HepG2 (cell line): Measurements from ENCODE around the gene RGSL1. TPM values are rescaled to one million over a fixed set of nuclear protein-coding genes. Genes with fewer than 3 reads are reported as not detected.

ENCODE experiments used
- ATAC-seq: fragments of 200-7000 bp; cut with Tn5 transposase; 3 replicates; pipeline ENCODE4 v1.9.1; 2020; ENCODE audit warnings: mild to moderate bottlenecking, moderate library complexity
- BruUV-seq: library from RNA; stranded (reverse); fragments of 400-500 nt; replicated peaks from 2 replicates; lab custom pipeline; 2021; lab: Mats Ljungman, UMichigan
- CTCF ChIA-PET: fragments of 300-600 bp; formaldehyde crosslinking; extraction: SDS; loops from one replicate; lab custom pipeline; 2021; ENCODE audit warnings: low total read pairs, inconsistent platforms, low intra/inter-chr PET ratio; lab: Yijun Ruan, JAX
- POLR2A ChIA-PET: fragments of 350-600 bp; sonication (Branson Sonifier 250); formaldehyde crosslinking; loops from one replicate; lab custom pipeline; 2020; ENCODE audit warnings: antibody characterized with exemption, inconsistent platforms; lab: Yijun Ruan, JAX
- DNase-seq: peaks from one replicate; pipeline ENCODE4 v3.0.0-alpha.2; 2015; ENCODE audit warnings: low spot score
- FAIRE-seq: peaks from 3 replicates; lab custom pipeline; 2011; peaks lifted over from hg19 to GRCh38; lab: Jason Lieb, UNC
- H2AFZ ChIP-seq: one replicate; pipeline ENCODE4 v1.6.1; 2011; ENCODE audit warnings: low read length, inconsistent platforms
- H3K27ac ChIP-seq: fragments of 300-600 bp; 3 replicates; pipeline ENCODE4 v1.8.0; 2011; ENCODE audit warnings: mixed run types, mild to moderate bottlenecking, mixed read lengths, low read length, inconsistent platforms; ENCODE audit not compliant: insufficient read depth; ENCODE audit errors: extremely low read length
- H3K27me3 ChIP-seq, 2 experiments: fragments of 200-600 bp in 1 of 2; 2 replicates in 1 of 2; 3 replicates in 1 of 2; pipeline versions ENCODE4 v1.6.0 to v1.8.0; 2011; ENCODE audit warnings: low read length in 2 of 2, mild to moderate bottlenecking in 2 of 2, moderate library complexity in 2 of 2, inconsistent platforms in 1 of 2; ENCODE audit not compliant: insufficient read depth in 2 of 2, control insufficient read depth in 1 of 2
- H3K36me3 ChIP-seq, 2 experiments: fragments of 200-600 bp in 1 of 2; replicated peaks in 1 of 2; 2 replicates in 1 of 2; 3 replicates in 1 of 2; pipeline versions ENCODE4 v1.5.1 to v1.8.0; 2011; ENCODE audit warnings: low read length in 2 of 2, inconsistent platforms in 1 of 2; ENCODE audit not compliant: insufficient read depth in 2 of 2, control insufficient read depth in 1 of 2
- H3K4me1 ChIP-seq: 2 replicates; pipeline ENCODE4 v1.5.1; 2012; ENCODE audit warnings: low read length, inconsistent platforms; ENCODE audit not compliant: insufficient read depth
- H3K4me2 ChIP-seq: 2 replicates; pipeline ENCODE4 v1.6.0; 2011; ENCODE audit warnings: low read depth, low read length, inconsistent platforms
- H3K4me3 ChIP-seq, 3 experiments: fragments of 200-600 bp in 1 of 3; sonication (generic), shearing (Covaris generic) in 1 of 3; replicated peaks in 1 of 3; 2 replicates each; pipeline ENCODE4 v1.5.1; 2011 to 2016; ENCODE audit warnings: low read length in 3 of 3, inconsistent platforms in 2 of 3, low read depth in 2 of 3, mild to moderate bottlenecking in 2 of 3, control low read depth in 1 of 3, mixed read lengths in 1 of 3; ENCODE audit not compliant: insufficient read depth in 1 of 3
- H3K79me2 ChIP-seq: one replicate; pipeline ENCODE4 v1.6.1; 2011; ENCODE audit warnings: low read length, inconsistent platforms; ENCODE audit not compliant: insufficient read depth
- H3K9ac ChIP-seq: 2 replicates; pipeline ENCODE4 v1.6.0; 2011; ENCODE audit warnings: mild to moderate bottlenecking, low read depth, low read length, inconsistent platforms; ENCODE audit not compliant: insufficient read depth
- H3K9me3 ChIP-seq: 2 replicates; pipeline ENCODE4 v1.5.1; 2012; ENCODE audit warnings: mild to moderate bottlenecking, low read length
- H4K20me1 ChIP-seq: 2 replicates; pipeline ENCODE4 v1.6.0; 2011; ENCODE audit warnings: inconsistent platforms, mild to moderate bottlenecking, low read length, moderate library complexity; ENCODE audit not compliant: insufficient read depth
- AHDC1 ChIP-seq: sonication (generic); formaldehyde crosslinking; IDR thresholded peaks from 2 replicates; pipeline ENCODE4 v1.5.1; 2020; ENCODE audit warnings: mild to moderate bottlenecking, missing genetic modification reagents, borderline replicate concordance
- CBX1 ChIP-seq: IDR thresholded peaks from one replicate; pipeline ENCODE4 v1.6.1; 2016; ENCODE audit warnings: antibody characterized with exemption, low read depth
- FOSL1 ChIP-seq: sonication (generic); formaldehyde crosslinking; IDR thresholded peaks from 2 replicates; pipeline ENCODE4 v1.9.0; 2021; ENCODE audit warnings: missing genetic modification reagents, borderline replicate concordance
- GLI4 ChIP-seq: sonication (generic); formaldehyde crosslinking; IDR thresholded peaks from 2 replicates; pipeline ENCODE4 v1.5.1; 2020; ENCODE audit warnings: missing genetic modification reagents, mild to moderate bottlenecking, moderate library complexity, borderline replicate concordance
- HOXA7 ChIP-seq: sonication (generic); formaldehyde crosslinking; IDR thresholded peaks from 2 replicates; pipeline ENCODE4 v1.8.1; 2022; ENCODE audit warnings: mild to moderate bottlenecking, missing genetic modification reagents, moderate library complexity
- KLF13 ChIP-seq: sonication (generic); formaldehyde crosslinking; IDR thresholded peaks from 2 replicates; pipeline ENCODE4 v1.4.0; 2020; ENCODE audit warnings: mild to moderate bottlenecking, missing genetic modification reagents
- ONECUT2 ChIP-seq: sonication (generic); formaldehyde crosslinking; IDR thresholded peaks from 2 replicates; pipeline ENCODE4 v1.4.0; 2020; ENCODE audit warnings: missing genetic modification reagents
- RFX3 ChIP-seq: IDR thresholded peaks from 2 replicates; pipeline ENCODE4 v1.6.1; 2016; ENCODE audit warnings: missing biosample characterization, missing genetic modification reagents
- SMAD9 ChIP-seq: sonication (generic); formaldehyde crosslinking; IDR thresholded peaks from 2 replicates; pipeline ENCODE4 v1.5.1; 2020; ENCODE audit warnings: mild to moderate bottlenecking, missing genetic modification reagents
- ZFYVE20 ChIP-seq: sonication (generic); formaldehyde crosslinking; IDR thresholded peaks from 2 replicates; pipeline ENCODE4 v1.8.0; 2023; ENCODE audit warnings: low read depth, mild to moderate bottlenecking, moderate library complexity, missing genetic modification reagents, borderline replicate concordance
- ZNF33A ChIP-seq: sonication (generic); formaldehyde crosslinking; IDR thresholded peaks from 2 replicates; pipeline ENCODE4 v1.5.1; 2020; ENCODE audit warnings: missing genetic modification reagents, mild to moderate bottlenecking, moderate library complexity, borderline replicate concordance
- ZNF580 ChIP-seq: IDR thresholded peaks from 2 replicates; pipeline ENCODE4 v1.6.1; 2016; ENCODE audit warnings: low read depth, borderline replicate concordance
- ZNF7 ChIP-seq: IDR thresholded peaks from 2 replicates; pipeline ENCODE4 v1.6.1; 2016; ENCODE audit warnings: missing biosample characterization, missing genetic modification reagents
- ZNF841 ChIP-seq: sonication (generic); formaldehyde crosslinking; IDR thresholded peaks from 2 replicates; pipeline ENCODE4 v1.8.1; 2023; ENCODE audit warnings: missing genetic modification reagents, borderline replicate concordance
- WGBS: methylation state at CpG from one replicate; pipeline ENCODE4 v1.1.6; 2017; ENCODE audit warnings: low lambda C conversion rate; 5-methylcytosine and 5-hydroxymethylcytosine counted together
- in situ Hi-C: cut with HindIII; loops from 2 replicates; pipeline ENCODE4 v1.10.0; 2017; ENCODE audit warnings: low pct_unique_long_range_greater_than_20kb; ENCODE audit not compliant: extremely low pct_ligation_motif_present
- intact Hi-C: fragments of 100-400 bp; cut with micrococcal nuclease; formaldehyde crosslinking; loops from one replicate; pipeline ENCODE4 v1.10.0; 2022; ENCODE audit not compliant: unreplicated experiment
- polyA plus RNA-seq, 8 experiments: library from polyadenylated mRNA; depleted of rRNA in 3 of 8; stranded (reverse) in 7 of 8; unstranded in 1 of 8; fragments of >200 nt; fragmentation: Illumina TruSeq in 4 of 8; extraction: Trizol in 4 of 8; gene quantifications; 2 replicates each; pipeline versions ENCODE4 v1.2.1 to v1.2.3, GENCODE V29; 2011 to 2016; ENCODE audit warnings: low read depth in 4 of 8, missing spikeins in 1 of 8, mixed read lengths in 1 of 8; ENCODE audit not compliant: insufficient read depth in 1 of 8
- total RNA-seq, 5 experiments: library from RNA; depleted of rRNA; stranded (reverse); fragments of >200 nt; fragmentation: Illumina TruSeq; extraction: Trizol; gene quantifications; 2 replicates each; pipeline ENCODE4 v1.2.3, GENCODE V29; 2016; ENCODE audit warnings: low read depth in 1 of 5

The RGSL1 gene
- total and polyA plus RNA-seq, 2 of the 13 experiments (the other 11 are each of a cell fraction or from before 2014, with no cell fraction given): not detected

- Histone ChIP-seq H3K4me2 (no peak overlapping the region), H4K20me1 (no peaks in the 10 kb centered on the region), H3K4me1 (no peaks in the 10 kb centered on the region), H3K36me3 (no peaks in the 10 kb centered on the region), H3K9ac (no peak overlapping the region), H2AFZ (no peak overlapping the region), H3K79me2 (no peaks in the 10 kb centered on the region), H3K9me3 (no peaks in the 10 kb centered on the region), H3K27me3 (peaks cover 2 to 14% of the 10 kb centered on the region in 2 experiments; a peak in 3 of 5 replicates), H3K4me3 (no peak overlapping the region), H3K27ac (no peak overlapping the region)
- in situ Hi-C loops (loop anchor here (5.0 kb wide), 1 partner anchor 187 kb away; the partner anchor contains the start of gene NPL), intact Hi-C loops (no loop called here)
- CTCF ChIA-PET: interaction anchor here (2.5 kb wide), 1 partner anchor 183 kb away, joined by 44 read pairs; no protein-coding TSS in a partner anchor
- POLR2A ChIA-PET: no interaction called here
- FAIRE-seq (no peak), DNase-seq (no peak), ATAC-seq (no peak)
- WGBS: 36% methylated on average over 11 of the region's 17 CpGs
- BruUV-seq: no TSS peak
- no peak for TF ChIP-seq ONECUT2 (CRISPR knock-in tag)
- TF ChIP-seq GLI4 (CRISPR knock-in tag): no peak
- no peak for TF ChIP-seq ZFYVE20 (CRISPR knock-in tag)
- TF ChIP-seq FOSL1: no peak
- no peak for TF ChIP-seq SMAD9
- no peak for TF ChIP-seq ZNF33A (CRISPR knock-in tag)
- no peak for TF ChIP-seq ZNF580 (CRISPR knock-in tag)
- TF ChIP-seq HOXA7 (CRISPR knock-in tag): no peak
- no peak for TF ChIP-seq ZNF841
- TF ChIP-seq RFX3: no peak
- no peak for TF ChIP-seq CBX1
- no peak for TF ChIP-seq ZNF7 (CRISPR knock-in tag)
- no peak for TF ChIP-seq KLF13
- TF ChIP-seq AHDC1 (CRISPR knock-in tag): no peak
Observed at GRCh38 chr1:182600036-182600713, 150.2 kb downstream of the RGSL1 start.
